ENCODE measurements around the gene PNRC1. TPM values are rescaled to one million over a fixed set of nuclear protein-coding genes. Genes with fewer than 3 reads are reported as not detected.

Gene PNRC1
- total and polyA plus RNA-seq, 3 donors from 2014 or later, result 83.2 to 221 (median 220) TPM

DNA sequence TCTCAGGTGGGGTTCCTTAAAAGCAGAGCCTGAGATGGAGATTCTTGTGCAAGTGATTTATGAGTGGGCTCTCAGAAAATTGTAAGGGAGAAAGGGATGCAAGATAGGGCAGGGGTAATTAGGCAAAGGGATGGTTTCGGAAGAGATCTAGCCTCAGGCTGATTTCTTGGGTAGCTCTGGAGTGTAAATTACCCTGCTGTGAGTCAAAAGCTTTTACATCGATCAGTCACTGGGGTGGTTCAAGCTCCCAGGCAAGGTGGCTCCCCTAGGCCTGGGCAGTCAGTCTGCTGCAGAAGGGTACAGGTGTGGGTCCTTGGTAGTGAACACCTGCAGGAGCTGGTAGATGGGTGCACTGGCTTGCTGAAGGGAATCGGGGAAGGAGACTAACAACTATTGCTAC, 54.2 kb downstream of the PNRC1 start:
- Histone ChIP-seq H3K27ac (no peak overlapping the region), H3K27me3 (no peaks in the 10 kb centered on the region), H3K4me3 (no peak overlapping the region), H3K36me3 (ENCODE audit: low read depth, missing control alignments) (no peaks in the 10 kb centered on the region), H3K9me3 (no peaks in the 10 kb centered on the region), H3K4me1 (no peaks in the 10 kb centered on the region)
- TF ChIP-seq CTCF (IDR thresholded peaks at IDR 0.05) (no peak), POLR2A (IDR thresholded peaks at IDR 0.05) (no peak)
- WGBS, 2 donors, result 75 to 84% methylated on average over 3 of the region's 3 CpGs
- intact Hi-C loops (cut with DNase I; ENCODE audit: low total_unique reads), result no loop called here
- no peak for DNase-seq

Small RNAs within 50 kb of the gene (small RNA-seq; reads per million reads assigned to genes)
- gene RN7SL336P (0 reads per million in 2 donors), gene RNU2-61P (0.28 to 0.73 reads per million in 2 donors)

Other genes starting within 250 kb of the PNRC1 start
- gene RNGTT, start 117.1 kb upstream of the PNRC1 start, total RNA-seq, result 10 to 100 TPM; 22.1 to 27.0 TPM
- 19.4 TPM for gene RNGTT, start 117.1 kb upstream of the PNRC1 start, polyA plus RNA-seq (ENCODE audit: insufficient read depth, low read depth, low replicate concordance)
- gene SRSF12, start 37.3 kb downstream of the PNRC1 start, total RNA-seq, result 10 to 100 TPM; 14.7 to 21.7 TPM
- gene SRSF12, start 37.3 kb downstream of the PNRC1 start, polyA plus RNA-seq (ENCODE audit: insufficient read depth, low read depth, low replicate concordance), result 30.1 TPM
- 1 to 10 TPM; 6.9 to 7.1 TPM for gene PM20D2, start 65.3 kb downstream of the PNRC1 start, total RNA-seq
- gene PM20D2, start 65.3 kb downstream of the PNRC1 start, polyA plus RNA-seq (ENCODE audit: insufficient read depth, low read depth, low replicate concordance), result 4.4 TPM
- gene GABRR1, start 136.6 kb downstream of the PNRC1 start, total RNA-seq, result 1 to 10 TPM; 1.6 to 3.0 TPM
- gene GABRR1, start 136.6 kb downstream of the PNRC1 start, polyA plus RNA-seq (ENCODE audit: insufficient read depth, low read depth, low replicate concordance), result 3.4 TPM
- under 1 TPM in 1 of 2 donors, not detected in 1; 0.62 TPM for gene GABRR2, start 234.5 kb downstream of the PNRC1 start, total RNA-seq
- gene GABRR2, start 234.5 kb downstream of the PNRC1 start, polyA plus RNA-seq (ENCODE audit: insufficient read depth, low read depth, low replicate concordance), result 0.79 TPM

Data from testis (tissue), 3 donors.